Bronchial epithelial cell (primary cell): ENCODE results near the gene TBC1D22A. TPM values are rescaled to one million over a fixed set of nuclear protein-coding genes. Genes with fewer than 3 reads are reported as not detected.

Experiments used
- DNase-seq: peaks from one replicate; pipeline ENCODE4 v3.0.0-alpha.2; 2010; ENCODE audit warnings: low read depth
- FAIRE-seq: peaks from 2 replicates; lab custom pipeline; 2011; peaks lifted over from hg19 to GRCh38; lab: Jason Lieb, UNC
- H3K27me3 ChIP-seq: 2 replicates; pipeline ENCODE4 v1.5.1; 2011; ENCODE audit warnings: low read length; ENCODE audit not compliant: control insufficient read depth, insufficient read depth
- H3K36me3 ChIP-seq: 2 replicates; pipeline ENCODE4 v1.5.1; 2011; ENCODE audit warnings: low read length; ENCODE audit not compliant: control insufficient read depth, insufficient read depth
- H3K4me3 ChIP-seq: 2 replicates; pipeline ENCODE4 v1.5.1; 2011; ENCODE audit warnings: mild to moderate bottlenecking, low read depth, low read length, control low read depth
- CTCF ChIP-seq: IDR thresholded peaks from 2 replicates; pipeline ENCODE4 v1.5.1; 2011; ENCODE audit warnings: mild to moderate bottlenecking, moderate library complexity, low read length, control low read depth, inconsistent platforms; ENCODE audit not compliant: insufficient read depth, severe bottlenecking
- total RNA-seq: library from RNA; depleted of rRNA; stranded (reverse); fragments of >200 nt; gene quantifications from 2 replicates; pipeline ENCODE4 v1.2.1, GENCODE V29; 2014

TBC1D22A gene
- total RNA-seq, 1 donor from 2014 or later: 10.0 TPM

- H3K4me3 ChIP-seq: no peak overlapping the region
- FAIRE-seq: no peak
- DNase-seq: no peak
- TF ChIP-seq CTCF: no peak
- H3K27me3 ChIP-seq: no peaks in the 10 kb centered on the region
- H3K36me3 ChIP-seq: peaks cover 10% of the 10 kb centered on the region
These were observed 128.4 kb downstream of the TBC1D22A start for GRCh38 chr22:46890819-46891218.

- H3K36me3 ChIP-seq: peaks cover 11% of the 10 kb centered on the region
- H3K4me3 ChIP-seq: no peak overlapping the region
- FAIRE-seq (no peak), DNase-seq (no peak)
- no peaks in the 10 kb centered on the region for H3K27me3 ChIP-seq
- no peak for TF ChIP-seq CTCF
These were observed 129.0 kb downstream of the TBC1D22A start for GRCh38 chr22:46891382-46891951.

- DNase-seq (no peak), FAIRE-seq (no peak)
- no peaks in the 10 kb centered on the region for H3K27me3 ChIP-seq
- no peak overlapping the region for H3K4me3 ChIP-seq
- peaks cover 9% of the 10 kb centered on the region for H3K36me3 ChIP-seq
- TF ChIP-seq CTCF: no peak
These were observed 130.4 kb downstream of the TBC1D22A start for GRCh38 chr22:46892866-46893265.

GRCh38 chr22:46893281-46894020 lies 131.0 kb downstream of the TBC1D22A start:
- TF ChIP-seq CTCF: no peak
- Histone ChIP-seq H3K36me3 (peaks cover 8% of the 10 kb centered on the region), H3K27me3 (no peaks in the 10 kb centered on the region), H3K4me3 (no peak overlapping the region)
- DNase-seq: no peak
- FAIRE-seq: no peak

- no peak for DNase-seq
- no peak overlapping the region for H3K4me3 ChIP-seq
- no peaks in the 10 kb centered on the region for H3K27me3 ChIP-seq
- TF ChIP-seq CTCF: no peak
- peaks cover 8% of the 10 kb centered on the region for H3K36me3 ChIP-seq
- FAIRE-seq: peak; percentile 62
These were observed 131.7 kb downstream of the TBC1D22A start for GRCh38 chr22:46894081-46894671.
